Mesenchymal stem cell (in vitro differentiated cells and primary cell): ENCODE measurements around the gene S100A13.
"Not testable (repeated sequence)": the region's sequence is repeated elsewhere in the genome, so short reads cannot be mapped to it uniquely, and the experiment has no call there.

ENCODE experiments used
- DNase-seq: peaks from one replicate; pipeline ENCODE4 v3.0.0-alpha.2; 2013
- H2AFZ ChIP-seq: one replicate; pipeline ENCODE4 v1.6.1; 2013; ENCODE audit warnings: low read depth, mild to moderate bottlenecking, control low read depth, inconsistent platforms, low read length, moderate library complexity
- H2AK5ac ChIP-seq: 2 replicates; pipeline ENCODE4 v1.6.1; 2013; ENCODE audit warnings: low read length, moderate library complexity, mild to moderate bottlenecking, inconsistent platforms; ENCODE audit not compliant: severe bottlenecking
- H2BK120ac ChIP-seq: one replicate; pipeline ENCODE4 v1.6.1; 2013; ENCODE audit warnings: low read depth, mild to moderate bottlenecking, inconsistent platforms, low read length, moderate library complexity
- H2BK12ac ChIP-seq, 2 experiments: one replicate each; pipeline ENCODE4 v1.6.1; 2013; ENCODE audit warnings: inconsistent platforms in 2 of 2, low read length in 2 of 2, mild to moderate bottlenecking in 2 of 2, moderate library complexity in 2 of 2, control low read depth in 1 of 2
- H2BK15ac ChIP-seq: one replicate; pipeline ENCODE4 v1.6.1; 2013; ENCODE audit warnings: mild to moderate bottlenecking, low read depth, inconsistent platforms; ENCODE audit not compliant: poor library complexity, severe bottlenecking
- H2BK5ac ChIP-seq: 2 replicates; pipeline ENCODE4 v1.6.1; 2013; ENCODE audit warnings: low read depth, mild to moderate bottlenecking, low read length, control low read depth, inconsistent platforms; ENCODE audit not compliant: poor library complexity, severe bottlenecking
- H3K14ac ChIP-seq, 2 experiments: one replicate each; pipeline ENCODE4 v1.6.1; 2013; ENCODE audit warnings: inconsistent platforms in 2 of 2, low read length in 2 of 2, control low read depth in 1 of 2, mild to moderate bottlenecking in 1 of 2, moderate library complexity in 1 of 2
- H3K18ac ChIP-seq, 2 experiments: one replicate each; pipeline ENCODE4 v1.6.1; 2013; ENCODE audit warnings: inconsistent platforms in 2 of 2, low read length in 2 of 2, control low read depth in 1 of 2, low read depth in 1 of 2, mild to moderate bottlenecking in 1 of 2
- H3K23ac ChIP-seq, 2 experiments: one replicate each; pipeline ENCODE4 v1.6.1; 2013; ENCODE audit warnings: inconsistent platforms in 2 of 2, low read length in 2 of 2, mild to moderate bottlenecking in 2 of 2, moderate library complexity in 2 of 2, control low read depth in 1 of 2
- H3K27ac ChIP-seq: 2 replicates; pipeline ENCODE4 v1.5.1; 2013; ENCODE audit warnings: mild to moderate bottlenecking, moderate library complexity, low read length, control low read depth, inconsistent platforms; ENCODE audit not compliant: poor library complexity, severe bottlenecking
- H3K27me3 ChIP-seq, 2 experiments: 2 replicates each; pipeline versions ENCODE4 v1.6.1 to v1.7.0; 2013; ENCODE audit warnings: low read length in 2 of 2, mild to moderate bottlenecking in 2 of 2, moderate library complexity in 2 of 2, control low read depth in 1 of 2, inconsistent platforms in 1 of 2; ENCODE audit not compliant: control insufficient read depth in 1 of 2, insufficient read depth in 1 of 2
- H3K36me3 ChIP-seq, 2 experiments: 2 replicates each; pipeline versions ENCODE4 v1.6.1 to v1.7.0; 2013; ENCODE audit warnings: low read length in 2 of 2, control low read depth in 1 of 2, inconsistent platforms in 1 of 2, low read depth in 1 of 2, mild to moderate bottlenecking in 1 of 2; ENCODE audit not compliant: insufficient read depth in 2 of 2, control insufficient read depth in 1 of 2
- H3K4ac ChIP-seq, 2 experiments: one replicate each; pipeline ENCODE4 v1.6.1; 2013; ENCODE audit warnings: inconsistent platforms in 2 of 2, low read length in 2 of 2, mild to moderate bottlenecking in 2 of 2, moderate library complexity in 2 of 2, control low read depth in 1 of 2, low read depth in 1 of 2
- H3K4me1 ChIP-seq: 2 replicates; pipeline ENCODE4 v1.6.1; 2013; ENCODE audit warnings: low read depth, low read length, control low read depth; ENCODE audit not compliant: control insufficient read depth, insufficient read depth
- H3K4me2 ChIP-seq: 2 replicates; pipeline ENCODE4 v1.6.1; 2013; ENCODE audit warnings: low read length, mild to moderate bottlenecking, inconsistent platforms; ENCODE audit not compliant: poor library complexity, severe bottlenecking
- H3K4me3 ChIP-seq, 2 experiments: 2 replicates each; pipeline versions ENCODE4 v1.5.1 to v1.7.0; 2013; ENCODE audit warnings: low read length in 2 of 2, mild to moderate bottlenecking in 2 of 2, control low read depth in 1 of 2, low read depth in 1 of 2; ENCODE audit not compliant: insufficient read depth in 1 of 2
- H3K79me1 ChIP-seq: replicated peaks from 2 replicates; pipeline ENCODE4 v1.6.1; 2013; ENCODE audit warnings: mild to moderate bottlenecking, control low read depth, low read length, inconsistent platforms; ENCODE audit not compliant: poor library complexity, severe bottlenecking
- H3K9ac ChIP-seq: 2 replicates; pipeline ENCODE4 v1.7.0; 2013; ENCODE audit warnings: mild to moderate bottlenecking, low read length, moderate library complexity
- H3K9me3 ChIP-seq: 2 replicates; pipeline ENCODE4 v1.7.0; 2013; ENCODE audit warnings: mild to moderate bottlenecking, low read length; ENCODE audit not compliant: control insufficient read depth
- H4K8ac ChIP-seq: one replicate; pipeline ENCODE4 v1.6.1; 2013; ENCODE audit warnings: inconsistent platforms, mild to moderate bottlenecking, low read length, moderate library complexity
- H4K91ac ChIP-seq: one replicate; pipeline ENCODE4 v1.6.1; 2013; ENCODE audit warnings: mild to moderate bottlenecking, low read length, inconsistent platforms
- WGBS: methylation state at CpG from one replicate; pipeline ENCODE4 v1.1.7; 2013; ENCODE audit warnings: mixed read lengths; 5-methylcytosine and 5-hydroxymethylcytosine counted together

S100A13 gene

GRCh38 chr1:153643100-153643499 is 15.8 kb upstream of the S100A13 start:
- no peak overlapping the region for H3K4ac ChIP-seq
- DNase-seq = no peak
- H3K23ac ChIP-seq = no peak overlapping the region
- H3K14ac ChIP-seq = no peak overlapping the region
- no peak overlapping the region for H2BK12ac ChIP-seq
- no peak overlapping the region for H3K4me3 ChIP-seq
- H2BK5ac ChIP-seq = no peak overlapping the region
- no peak overlapping the region for H3K18ac ChIP-seq
- no peak overlapping the region for H3K27ac ChIP-seq
- H4K8ac ChIP-seq = no peak overlapping the region
- H3K36me3 ChIP-seq = peaks cover 51 to 93% of the 10 kb centered on the region in 2 experiments
- H3K9ac ChIP-seq = no peak overlapping the region
- no peak overlapping the region for H2AFZ ChIP-seq
- H3K4me1 ChIP-seq = peaks cover 4% of the 10 kb centered on the region
- H2BK120ac ChIP-seq = no peak overlapping the region
- no peak overlapping the region for H2AK5ac ChIP-seq
- WGBS = over 99% methylated on average over 7 of the region's 11 CpGs
- H3K4me2 ChIP-seq = no peak overlapping the region
- H3K79me1 ChIP-seq = peaks cover 26% of the 10 kb centered on the region
- no peaks in the 10 kb centered on the region for H3K27me3 ChIP-seq
- H3K9me3 ChIP-seq = no peaks in the 10 kb centered on the region
- H4K91ac ChIP-seq = no peak overlapping the region
- H2BK15ac ChIP-seq = no peak overlapping the region

GRCh38 chr1:153642161-153642560 is 14.9 kb upstream of the S100A13 start:
- WGBS = 96% methylated on average over 9 of the region's 11 CpGs

GRCh38 chr1:153640861-153641260 is 13.6 kb upstream of the S100A13 start:
- no peak overlapping the region for H3K27ac ChIP-seq
- peaks cover 52 to 99% of the 10 kb centered on the region in 2 experiments for H3K36me3 ChIP-seq
- H3K4ac ChIP-seq = no peak overlapping the region
- H3K27me3 ChIP-seq = no peaks in the 10 kb centered on the region
- no peak overlapping the region for H2BK15ac ChIP-seq
- H2BK120ac ChIP-seq = no peak overlapping the region
- no peak overlapping the region for H3K4me2 ChIP-seq
- peaks cover 3% of the 10 kb centered on the region for H3K4me1 ChIP-seq
- no peaks in the 10 kb centered on the region for H3K9me3 ChIP-seq
- no peak overlapping the region for H2AK5ac ChIP-seq
- no peak overlapping the region for H3K23ac ChIP-seq
- no peak overlapping the region for H4K91ac ChIP-seq
- DNase-seq = no peak
- no peak overlapping the region for H2BK12ac ChIP-seq
- peak overlapping the region; percentile 1 for H3K9ac ChIP-seq
- H3K79me1 ChIP-seq = peaks cover 23% of the 10 kb centered on the region
- no peak overlapping the region for H4K8ac ChIP-seq
- no peak overlapping the region for H2AFZ ChIP-seq
- H2BK5ac ChIP-seq = no peak overlapping the region
- no peak overlapping the region for H3K14ac ChIP-seq
- 85% methylated on average over 6 of the region's 6 CpGs for WGBS
- H3K18ac ChIP-seq = no peak overlapping the region
- H3K4me3 ChIP-seq = no peak overlapping the region

More at GRCh38 chr1:153642161-153642560, 14.9 kb upstream of the S100A13 start:
- H4K8ac ChIP-seq = no peak overlapping the region
- H2AK5ac ChIP-seq = no peak overlapping the region
- no peak overlapping the region for H2BK15ac ChIP-seq
- DNase-seq = no peak
- H4K91ac ChIP-seq = no peak overlapping the region
- H3K4me1 ChIP-seq = peaks cover 1% of the 10 kb centered on the region
- H3K4ac ChIP-seq = no peak overlapping the region
- no peaks in the 10 kb centered on the region for H3K27me3 ChIP-seq
- H3K9me3 ChIP-seq = no peaks in the 10 kb centered on the region
- H2BK12ac ChIP-seq = no peak overlapping the region
- H2BK5ac ChIP-seq = no peak overlapping the region
- H3K9ac ChIP-seq = no peak overlapping the region
- H3K18ac ChIP-seq = no peak overlapping the region
- no peak overlapping the region for H3K4me3 ChIP-seq
- no peak overlapping the region for H2AFZ ChIP-seq
- no peak overlapping the region for H3K4me2 ChIP-seq
- H3K79me1 ChIP-seq = peaks cover 25% of the 10 kb centered on the region
- peaks cover 52 to 98% of the 10 kb centered on the region in 2 experiments for H3K36me3 ChIP-seq
- H2BK120ac ChIP-seq = no peak overlapping the region
- H3K23ac ChIP-seq = no peak overlapping the region
- no peak overlapping the region for H3K27ac ChIP-seq
- H3K14ac ChIP-seq = no peak overlapping the region

- not testable (repeated sequence) for H3K4me1 ChIP-seq, H3K14ac ChIP-seq, H3K27me3 ChIP-seq, DNase-seq, H3K9me3 ChIP-seq, H3K23ac ChIP-seq, H3K9ac ChIP-seq, H3K4me3 ChIP-seq, H4K91ac ChIP-seq, H3K27ac ChIP-seq, H4K8ac ChIP-seq, H3K4me2 ChIP-seq, H2BK120ac ChIP-seq, H3K18ac ChIP-seq, H3K4ac ChIP-seq, H2BK5ac ChIP-seq, H2BK12ac ChIP-seq, H2AFZ ChIP-seq, H2AK5ac ChIP-seq, H2BK15ac ChIP-seq
- WGBS = 99% methylated on average over 5 of the region's 5 CpGs
- Histone ChIP-seq H3K36me3 (peaks cover 51 to 94% of the 10 kb centered on the region in 2 experiments), H3K79me1 (peaks cover 21% of the 10 kb centered on the region)
Observed at GRCh38 chr1:153640213-153640612, 12.9 kb upstream of the S100A13 start.
